Measurements from ENCODE around the gene STK35. TPM values are rescaled to one million over a fixed set of nuclear protein-coding genes. Genes with fewer than 3 reads are reported as not detected.

Gene STK35
- total and polyA plus RNA-seq, 2 of the 13 experiments (the other 11 are each of a cell fraction or from before 2014, with no cell fraction given) = 27.4 to 29.8 TPM

DNA sequence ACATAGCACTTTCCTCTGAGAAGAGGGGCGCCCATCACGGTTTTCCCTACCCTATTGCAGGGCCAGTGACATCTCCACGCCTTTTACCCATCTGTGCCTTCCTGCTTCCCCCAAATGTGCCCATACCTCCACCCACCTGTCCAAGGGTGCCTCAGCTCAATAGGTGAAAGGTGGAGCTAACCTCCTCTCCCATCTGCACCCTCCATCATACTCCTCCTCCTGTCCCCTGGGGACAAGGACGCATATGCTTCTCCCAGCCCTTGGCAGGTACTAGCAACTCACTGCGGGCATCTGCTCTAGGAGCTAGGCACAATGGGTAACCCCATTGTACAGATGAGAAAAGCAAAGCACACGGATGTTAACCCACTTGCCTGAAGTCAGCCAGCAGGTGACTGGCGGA lies 62.8 kb downstream of the STK35 start:
- intact Hi-C loops (cut with micrococcal nuclease; ENCODE audit: unreplicated experiment) = no loop called here
- Histone ChIP-seq H2AFZ (ENCODE audit: low read length) (no peak overlapping the region), H3K9me3 (ENCODE audit: low read length) (no peaks in the 10 kb centered on the region), H3K4me3 (replicated peaks in 1 of 3; ENCODE audit: insufficient read depth in 1 of 3, low read depth in 2 of 3, low read length in 3 of 3) (no peak overlapping the region), H4K20me1 (ENCODE audit: insufficient read depth, low read length) (no peaks in the 10 kb centered on the region), H3K79me2 (ENCODE audit: insufficient read depth, low read length) (no peaks in the 10 kb centered on the region), H3K27ac (ENCODE audit: extremely low read length, insufficient read depth, low read length) (no peak overlapping the region), H3K9ac (ENCODE audit: insufficient read depth, low read depth, low read length) (no peak overlapping the region), H3K36me3 (replicated peaks in 1 of 2; ENCODE audit: control insufficient read depth in 1 of 2, insufficient read depth in 2 of 2, low read length in 2 of 2) (no peaks in the 10 kb centered on the region), H3K4me1 (ENCODE audit: insufficient read depth, low read length) (peaks cover 11% of the 10 kb centered on the region), H3K27me3 (ENCODE audit: control insufficient read depth in 1 of 2, insufficient read depth in 2 of 2, low read length in 2 of 2) (peaks cover 1 to 34% of the 10 kb centered on the region in 2 experiments; a peak in 2 of 5 replicates), H3K4me2 (ENCODE audit: low read depth, low read length) (no peak overlapping the region)
- FAIRE-seq (no peak), ATAC-seq (no peak), DNase-seq (ENCODE audit: low spot score) (no peak)
- 37% methylated on average over 7 of the region's 7 CpGs for WGBS (ENCODE audit: low lambda C conversion rate)
- in situ Hi-C loops (cut with HindIII; ENCODE audit: extremely low pct_ligation_motif_present, low pct_unique_long_range_greater_than_20kb) = no loop called here
- BruUV-seq (replicated peaks) = no TSS peak
- CTCF ChIA-PET (ENCODE audit: low intra/inter-chr PET ratio, low total read pairs) = no interaction called here
- TF ChIP-seq MTF1 (CRISPR knock-in tag; IDR thresholded peaks at IDR 0.05) (no peak), ZBTB7A (CRISPR knock-in tag; IDR thresholded peaks at IDR 0.05) (no peak), TCF7L2 (IDR thresholded peaks at IDR 0.05; ENCODE audit: low read depth, low read length) (no peak), ZNF547 (CRISPR knock-in tag; IDR thresholded peaks at IDR 0.05) (no peak), ZNF225 (CRISPR knock-in tag; IDR thresholded peaks at IDR 0.05) (no peak), MEIS1 (CRISPR knock-in tag; IDR thresholded peaks at IDR 0.05; ENCODE audit: borderline replicate concordance) (no peak), ZBTB42 (CRISPR knock-in tag; IDR thresholded peaks at IDR 0.05) (no peak), ATF1 (CRISPR knock-in tag; IDR thresholded peaks at IDR 0.05) (no peak), DMAP1 (CRISPR knock-in tag; IDR thresholded peaks at IDR 0.05) (no peak), JUNB (CRISPR knock-in tag; IDR thresholded peaks at IDR 0.05; ENCODE audit: borderline replicate concordance) (no peak), HNF4G (IDR thresholded peaks at IDR 0.05; ENCODE audit: borderline replicate concordance, low read depth, low read length) (no peak), HNF4G (CRISPR knock-in tag; IDR thresholded peaks at IDR 0.05; ENCODE audit: borderline replicate concordance, low read depth) (no peak)
- TF ChIP-seq, protein P1, sequence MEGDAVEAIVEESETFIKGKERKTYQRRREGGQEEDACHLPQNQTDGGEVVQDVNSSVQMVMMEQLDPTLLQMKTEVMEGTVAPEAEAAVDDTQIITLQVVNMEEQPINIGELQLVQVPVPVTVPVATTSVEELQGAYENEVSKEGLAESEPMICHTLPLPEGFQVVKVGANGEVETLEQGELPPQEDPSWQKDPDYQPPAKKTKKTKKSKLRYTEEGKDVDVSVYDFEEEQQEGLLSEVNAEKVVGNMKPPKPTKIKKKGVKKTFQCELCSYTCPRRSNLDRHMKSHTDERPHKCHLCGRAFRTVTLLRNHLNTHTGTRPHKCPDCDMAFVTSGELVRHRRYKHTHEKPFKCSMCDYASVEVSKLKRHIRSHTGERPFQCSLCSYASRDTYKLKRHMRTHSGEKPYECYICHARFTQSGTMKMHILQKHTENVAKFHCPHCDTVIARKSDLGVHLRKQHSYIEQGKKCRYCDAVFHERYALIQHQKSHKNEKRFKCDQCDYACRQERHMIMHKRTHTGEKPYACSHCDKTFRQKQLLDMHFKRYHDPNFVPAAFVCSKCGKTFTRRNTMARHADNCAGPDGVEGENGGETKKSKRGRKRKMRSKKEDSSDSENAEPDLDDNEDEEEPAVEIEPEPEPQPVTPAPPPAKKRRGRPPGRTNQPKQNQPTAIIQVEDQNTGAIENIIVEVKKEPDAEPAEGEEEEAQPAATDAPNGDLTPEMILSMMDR (CRISPR knock-in tag; IDR thresholded peaks at IDR 0.05) = no peak
- POLR2A ChIA-PET = no interaction called here

All from HepG2 (cell line).